Large intestine (tissue), 3 donors: ENCODE data around the gene ZNF423. TPM values are rescaled to one million over a fixed set of nuclear protein-coding genes. Genes with fewer than 3 reads are reported as not detected.

Experiments used
- DNase-seq, 2 donors: peaks; one replicate each; pipeline versions ENCODE4 v3.0.0 to v3.0.0-alpha.2; 2013
- H3K27ac ChIP-seq: one replicate; pipeline ENCODE4 v1.5.1; 2013; ENCODE audit warnings: low read length
- H3K27me3 ChIP-seq: 2 replicates; pipeline ENCODE4 v1.6.1; 2013; ENCODE audit warnings: low read length; ENCODE audit not compliant: control insufficient read depth, insufficient read depth
- H3K36me3 ChIP-seq: 2 replicates; pipeline ENCODE4 v1.6.1; 2013; ENCODE audit warnings: low read length; ENCODE audit not compliant: control insufficient read depth, insufficient read depth
- H3K4me1 ChIP-seq: one replicate; pipeline ENCODE4 v1.6.1; 2013; ENCODE audit warnings: low read length; ENCODE audit not compliant: control insufficient read depth, insufficient read depth
- H3K4me3 ChIP-seq: one replicate; pipeline ENCODE4 v1.5.1; 2013; ENCODE audit warnings: low read length
- H3K9me3 ChIP-seq: one replicate; pipeline ENCODE4 v1.6.1; 2013; ENCODE audit warnings: mild to moderate bottlenecking, low read depth, low read length, moderate library complexity; ENCODE audit not compliant: control insufficient read depth
- WGBS: methylation state at CpG from one replicate; pipeline ENCODE4 v1.1.5; 2013; ENCODE audit warnings: low lambda C conversion rate; ENCODE audit not compliant: insufficient coverage; 5-methylcytosine and 5-hydroxymethylcytosine counted together
- polyA plus RNA-seq: library from polyadenylated mRNA; unstranded; fragments of 120-200 nt; gene quantifications from one replicate; pipeline ENCODE4 v1.2.1, GENCODE V29; 2013

Gene ZNF423
- polyA plus RNA-seq, 1 donor: 6.7 TPM

GRCh38 chr16:49775018-49775417, 80.9 kb downstream of the ZNF423 start:
- WGBS: no CpG with 5 or more reads among the region's 4 CpGs
- no peaks in the 10 kb centered on the region for H3K27me3 ChIP-seq
- H3K36me3 ChIP-seq: no peaks in the 10 kb centered on the region
- no peaks in the 10 kb centered on the region for H3K9me3 ChIP-seq
- H3K4me1 ChIP-seq: peaks cover 4% of the 10 kb centered on the region
- DNase-seq: no peak
- no peak overlapping the region for H3K4me3 ChIP-seq
- H3K27ac ChIP-seq: no peak overlapping the region

- no CpG with 5 or more reads among the region's 10 CpGs for WGBS
- Histone ChIP-seq H3K36me3 (no peaks in the 10 kb centered on the region), H3K9me3 (no peaks in the 10 kb centered on the region), H3K27me3 (no peaks in the 10 kb centered on the region), H3K4me3 (no peak overlapping the region), H3K4me1 (peaks cover 4% of the 10 kb centered on the region), H3K27ac (no peak overlapping the region)
- no peak for DNase-seq
Observed at GRCh38 chr16:49773534-49774475, 82.1 kb downstream of the ZNF423 start.

GRCh38 chr16:49767998-49768397, 87.9 kb downstream of the ZNF423 start:
- Histone ChIP-seq H3K27me3 (no peaks in the 10 kb centered on the region), H3K36me3 (no peaks in the 10 kb centered on the region), H3K9me3 (no peaks in the 10 kb centered on the region), H3K4me3 (no peak overlapping the region), H3K27ac (no peak overlapping the region), H3K4me1 (no peaks in the 10 kb centered on the region)
- DNase-seq: no peak
- WGBS: no CpG with 5 or more reads among the region's 23 CpGs

GRCh38 chr16:49767414-49767813, 88.5 kb downstream of the ZNF423 start:
- no peaks in the 10 kb centered on the region for H3K27me3 ChIP-seq
- H3K36me3 ChIP-seq: no peaks in the 10 kb centered on the region
- H3K27ac ChIP-seq: no peak overlapping the region
- no peaks in the 10 kb centered on the region for H3K4me1 ChIP-seq
- H3K9me3 ChIP-seq: no peaks in the 10 kb centered on the region
- no CpG with 5 or more reads among the region's 5 CpGs for WGBS
- no peak overlapping the region for H3K4me3 ChIP-seq
- no peak for DNase-seq

- H3K4me1 ChIP-seq: no peaks in the 10 kb centered on the region
- H3K36me3 ChIP-seq: no peaks in the 10 kb centered on the region
- H3K9me3 ChIP-seq: no peaks in the 10 kb centered on the region
- WGBS: 80% methylated on average over 1 of the region's 6 CpGs
- H3K27ac ChIP-seq: no peak overlapping the region
- H3K27me3 ChIP-seq: no peaks in the 10 kb centered on the region
- no peak for DNase-seq
- H3K4me3 ChIP-seq: no peak overlapping the region
Observed at GRCh38 chr16:49766225-49766624, 89.7 kb downstream of the ZNF423 start.

GRCh38 chr16:49763826-49764225, 92.1 kb downstream of the ZNF423 start:
- H3K36me3 ChIP-seq: no peaks in the 10 kb centered on the region
- H3K4me3 ChIP-seq: no peak overlapping the region
- WGBS: 100% methylated on average over 1 of the region's 10 CpGs
- no peak overlapping the region for H3K27ac ChIP-seq
- H3K9me3 ChIP-seq: no peaks in the 10 kb centered on the region
- no peaks in the 10 kb centered on the region for H3K4me1 ChIP-seq
- no peak for DNase-seq
- H3K27me3 ChIP-seq: no peaks in the 10 kb centered on the region

- H3K4me3 ChIP-seq: no peak overlapping the region
- no peaks in the 10 kb centered on the region for H3K27me3 ChIP-seq
- no peaks in the 10 kb centered on the region for H3K9me3 ChIP-seq
- no peaks in the 10 kb centered on the region for H3K36me3 ChIP-seq
- no peak overlapping the region for H3K27ac ChIP-seq
- no CpG with 5 or more reads among the region's 7 CpGs for WGBS
- DNase-seq: no peak
- peaks cover 5% of the 10 kb centered on the region for H3K4me1 ChIP-seq
Observed at GRCh38 chr16:49760815-49761214, 95.1 kb downstream of the ZNF423 start.

- no peak overlapping the region for H3K27ac ChIP-seq
- no peak overlapping the region for H3K4me3 ChIP-seq
- peaks cover 22% of the 10 kb centered on the region for H3K4me1 ChIP-seq
- H3K27me3 ChIP-seq: no peaks in the 10 kb centered on the region
- H3K36me3 ChIP-seq: no peaks in the 10 kb centered on the region
- no CpG with 5 or more reads among the region's 9 CpGs for WGBS
- H3K9me3 ChIP-seq: no peaks in the 10 kb centered on the region
- DNase-seq: peak in 1 of 2 donors; percentile 35
Observed at GRCh38 chr16:49757559-49758069, 98.3 kb downstream of the ZNF423 start.

GRCh38 chr16:49756775-49757558, 98.9 kb downstream of the ZNF423 start:
- no CpG with 5 or more reads among the region's 10 CpGs for WGBS
- DNase-seq: peak in 1 of 2 donors; percentile 50
- H3K27me3 ChIP-seq: no peaks in the 10 kb centered on the region
- no peaks in the 10 kb centered on the region for H3K9me3 ChIP-seq
- no peak overlapping the region for H3K4me3 ChIP-seq
- H3K36me3 ChIP-seq: no peaks in the 10 kb centered on the region
- H3K27ac ChIP-seq: no peak overlapping the region
- peaks cover 22% of the 10 kb centered on the region for H3K4me1 ChIP-seq

- peak overlapping the region; percentile 90 for H3K27ac ChIP-seq
- H3K27me3 ChIP-seq: no peaks in the 10 kb centered on the region
- H3K4me3 ChIP-seq: peak overlapping the region; percentile 41
- peak in 1 of 2 donors; percentile 44 for DNase-seq
- no CpG with 5 or more reads among the region's 13 CpGs for WGBS
- no peaks in the 10 kb centered on the region for H3K36me3 ChIP-seq
- H3K9me3 ChIP-seq: no peaks in the 10 kb centered on the region
- peaks cover 22% of the 10 kb centered on the region for H3K4me1 ChIP-seq
Observed at GRCh38 chr16:49755716-49756505, 100.0 kb downstream of the ZNF423 start.
